ENCODE measurements around the gene C13orf46. TPM values are rescaled to one million over a fixed set of nuclear protein-coding genes. Genes with fewer than 3 reads are reported as not detected.

C13orf46 gene
- total RNA-seq, 3 donors from 2014 or later: 1.1 to 1.5 (median 1.4) TPM

DNA sequence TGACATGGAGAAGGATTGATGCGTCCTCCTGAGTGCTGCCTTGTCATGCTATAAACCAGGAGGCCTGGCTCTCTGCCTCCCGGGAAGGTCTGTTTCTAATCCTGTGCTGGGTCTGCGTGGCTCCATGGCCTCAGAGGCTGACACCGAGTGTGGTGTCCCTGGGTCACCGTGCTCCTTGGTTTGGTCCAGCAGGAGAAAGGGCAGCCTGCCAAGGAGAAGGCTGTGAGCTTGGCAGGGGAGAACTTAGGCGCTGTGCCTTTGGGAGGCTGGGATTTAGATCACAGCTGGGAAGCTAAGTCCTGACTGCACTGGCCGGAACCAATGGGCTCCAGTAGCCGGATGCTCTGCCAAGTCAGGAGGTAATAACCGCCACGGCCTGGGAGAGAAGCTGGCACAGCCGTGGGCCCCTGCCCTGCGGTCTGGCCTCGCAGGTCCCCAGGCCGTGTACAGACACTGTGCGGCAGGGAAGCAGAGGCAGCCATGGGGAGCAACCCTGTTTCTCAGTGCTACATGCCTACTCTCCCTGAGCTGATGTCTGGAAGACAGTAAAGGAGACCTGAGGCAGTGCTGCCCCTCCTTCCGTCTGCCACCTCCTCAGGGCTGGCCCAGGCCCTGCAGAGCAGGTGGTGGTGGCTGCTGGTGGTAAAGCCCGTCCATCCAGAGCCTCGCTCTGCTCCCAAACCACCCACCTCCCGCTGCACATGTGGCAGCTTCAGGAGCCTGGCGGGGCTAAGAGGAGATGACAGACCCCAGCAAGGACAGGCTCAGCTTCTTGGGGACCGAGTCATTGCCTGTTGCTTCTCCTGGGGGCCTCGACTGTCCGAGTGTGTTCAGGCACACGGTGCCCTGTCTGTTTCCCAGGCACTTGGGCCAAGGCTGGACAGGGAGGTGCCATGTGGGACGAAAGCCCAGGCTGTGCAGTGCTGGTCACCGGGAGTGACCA is 44.9 kb downstream of the C13orf46 start:
- H3K9me3 Mint-ChIP-seq: no peaks in the 10 kb centered on the region
- peaks cover 8% of the 10 kb centered on the region for H3K27me3 Mint-ChIP-seq (ENCODE audit: low read depth)
- H3K36me3 Mint-ChIP-seq (ENCODE audit: insufficient read depth): no peaks in the 10 kb centered on the region
- H3K4me1 Mint-ChIP-seq (ENCODE audit: low read depth): peaks cover 15% of the 10 kb centered on the region
- ATAC-seq (no peak), DNase-seq (no peak)
- no peak overlapping the region for H3K4me3 Mint-ChIP-seq

DNA sequence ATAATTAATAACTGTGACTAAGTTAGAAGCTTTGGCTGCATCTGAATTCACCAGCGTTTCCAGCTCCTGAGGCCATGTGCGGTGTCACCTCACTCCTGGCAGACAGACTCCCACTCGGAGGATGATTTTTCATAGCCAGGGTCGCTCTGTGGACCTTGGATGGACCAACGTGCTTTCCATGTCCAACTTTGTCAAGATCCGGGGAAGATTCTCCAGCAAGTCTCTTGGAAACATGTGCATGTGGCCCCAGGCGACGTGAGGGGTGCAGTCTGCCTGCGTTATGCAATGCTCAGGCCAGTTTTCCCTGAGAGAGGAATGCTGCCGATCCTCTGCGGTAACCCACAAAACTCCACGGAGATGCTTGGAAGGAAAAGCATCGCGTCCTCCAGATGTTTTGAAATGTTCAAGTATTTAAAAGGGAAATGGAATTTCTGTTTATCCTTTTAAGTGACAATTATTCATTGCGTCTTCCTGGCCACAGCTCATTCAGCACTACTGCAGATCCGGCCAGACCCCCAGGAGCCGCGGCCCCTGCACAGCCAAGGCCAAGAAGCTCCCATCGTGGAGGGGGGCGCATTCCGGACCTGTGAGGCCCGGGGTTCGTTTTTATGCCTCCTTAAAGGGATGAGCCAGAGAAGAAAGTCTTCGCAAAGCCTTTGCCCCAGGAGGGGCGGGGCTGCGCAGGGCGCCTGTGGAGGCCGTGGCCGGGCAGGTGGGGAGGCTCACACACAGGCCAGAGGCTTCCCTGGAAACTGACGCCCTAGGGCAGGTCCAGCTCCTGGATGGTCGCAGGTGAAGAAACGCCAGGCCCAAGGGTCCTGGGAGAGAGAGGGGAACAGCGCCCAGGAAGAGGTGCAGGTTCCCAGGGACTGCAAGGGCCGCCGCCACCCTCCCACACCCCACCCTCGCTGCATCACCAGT is 46.0 kb downstream of the C13orf46 start:
- peaks cover 15% of the 10 kb centered on the region for H3K4me1 Mint-ChIP-seq (ENCODE audit: low read depth)
- H3K9me3 Mint-ChIP-seq: no peaks in the 10 kb centered on the region
- ATAC-seq: no peak
- H3K36me3 Mint-ChIP-seq (ENCODE audit: insufficient read depth): no peaks in the 10 kb centered on the region
- no peak for DNase-seq
- H3K4me3 Mint-ChIP-seq: no peak overlapping the region
- H3K27me3 Mint-ChIP-seq (ENCODE audit: low read depth): peaks cover 10% of the 10 kb centered on the region

DNA sequence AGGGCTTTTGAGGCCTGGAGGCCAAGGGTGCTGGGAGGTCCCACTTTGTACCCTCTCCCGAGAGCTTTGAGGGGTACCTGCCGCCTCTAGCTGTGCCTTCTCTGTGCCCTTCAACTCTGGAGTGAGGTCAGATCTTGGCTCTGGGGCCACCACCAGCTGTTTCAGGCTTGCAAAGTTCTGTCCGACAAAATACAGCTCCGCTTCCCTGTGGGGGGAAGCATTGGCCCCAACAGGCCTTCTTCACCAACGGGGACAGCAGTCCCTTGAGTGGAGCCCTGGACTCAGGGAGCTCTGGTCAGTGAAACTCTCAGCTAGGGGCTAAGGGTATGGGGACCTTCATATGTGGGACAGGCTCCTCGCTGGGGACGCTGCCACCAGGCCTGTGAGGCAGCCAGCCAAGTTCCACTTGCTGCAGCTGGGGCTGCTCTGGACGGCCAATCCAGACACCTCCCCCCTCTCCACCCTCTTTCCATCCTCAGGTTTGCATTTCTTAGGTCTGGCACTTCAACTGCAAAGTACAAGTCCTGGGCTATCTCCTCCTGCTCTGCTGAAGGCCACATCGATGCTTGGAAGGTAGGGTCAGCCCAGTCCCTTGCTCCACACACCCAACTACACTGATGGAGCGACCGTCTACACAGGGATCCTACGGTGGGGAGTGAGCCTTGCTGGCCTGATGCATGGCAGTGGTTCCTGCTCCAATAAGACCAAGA is 46.8 kb downstream of the C13orf46 start:
- DNase-seq: no peak
- ATAC-seq: no peak
- Mint-ChIP-seq H3K9me3 (peaks cover 2% of the 10 kb centered on the region), H3K27me3 (ENCODE audit: low read depth) (peaks cover 13% of the 10 kb centered on the region), H3K4me3 (no peak overlapping the region), H3K4me1 (ENCODE audit: low read depth) (peaks cover 13% of the 10 kb centered on the region), H3K36me3 (ENCODE audit: insufficient read depth) (no peaks in the 10 kb centered on the region)

DNA sequence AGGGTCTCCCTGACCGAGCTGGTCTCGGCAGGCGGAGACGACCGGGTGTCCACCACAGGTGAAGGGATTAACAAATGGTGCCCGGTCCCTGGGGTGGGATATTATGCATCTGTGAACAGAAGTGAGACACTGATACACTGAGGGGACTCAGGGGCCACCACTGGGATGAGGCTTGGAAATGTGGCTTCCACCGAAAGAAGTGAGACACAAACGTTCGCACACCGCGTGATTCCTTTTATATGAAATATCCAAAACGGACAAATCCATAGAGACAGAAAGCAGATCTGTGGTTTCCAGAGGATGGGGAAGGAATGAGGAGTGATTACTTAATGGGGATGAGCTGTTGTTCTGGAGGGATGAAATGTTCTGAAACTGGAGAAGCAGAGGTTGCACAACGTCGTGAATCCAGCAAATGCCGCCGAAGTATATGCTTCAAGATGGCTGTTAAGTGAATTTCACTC is 47.5 kb downstream of the C13orf46 start:
- H3K27me3 Mint-ChIP-seq (ENCODE audit: low read depth): peaks cover 16% of the 10 kb centered on the region
- no peak overlapping the region for H3K4me3 Mint-ChIP-seq
- H3K9me3 Mint-ChIP-seq: peaks cover 10% of the 10 kb centered on the region
- ATAC-seq: no peak
- peaks cover 5% of the 10 kb centered on the region for H3K36me3 Mint-ChIP-seq (ENCODE audit: insufficient read depth)
- no peak for DNase-seq
- peaks cover 6% of the 10 kb centered on the region for H3K4me1 Mint-ChIP-seq (ENCODE audit: low read depth)

DNA sequence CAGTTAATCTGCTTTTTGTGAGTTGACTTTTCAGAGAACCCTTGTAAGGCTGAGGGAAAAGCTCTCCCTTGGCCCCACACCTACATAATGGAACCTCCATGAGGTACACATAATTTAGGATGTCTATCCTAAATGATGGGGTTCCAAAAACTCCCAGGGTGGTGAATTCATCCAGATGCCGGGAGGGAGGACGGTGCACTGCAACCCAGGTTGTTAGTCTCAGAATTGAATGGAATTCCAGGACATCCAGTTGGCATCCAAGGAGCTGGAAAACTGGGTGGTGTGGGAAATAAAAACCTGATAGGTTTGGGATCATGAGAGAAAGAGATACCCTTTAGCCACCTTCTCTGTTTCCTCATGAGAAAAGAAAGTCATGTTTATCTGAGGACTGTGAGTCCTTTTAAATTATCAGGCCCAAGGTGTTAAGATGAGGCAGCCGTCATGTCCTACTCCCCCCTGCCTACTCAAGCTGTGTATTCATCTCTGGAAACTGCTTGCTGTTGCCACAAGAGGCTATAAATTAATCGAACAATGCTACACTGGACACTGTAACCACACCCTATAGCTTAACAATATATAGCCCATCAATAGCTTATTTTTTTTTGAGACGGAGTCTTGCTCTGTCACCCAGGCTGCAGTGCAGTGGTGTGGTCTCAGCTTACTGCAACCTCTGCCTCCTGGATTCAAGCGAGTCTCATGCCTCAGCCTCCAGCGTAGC is 49.5 kb downstream of the C13orf46 start:
- H3K36me3 Mint-ChIP-seq (ENCODE audit: insufficient read depth): peaks cover 5% of the 10 kb centered on the region
- no peaks in the 10 kb centered on the region for H3K4me1 Mint-ChIP-seq (ENCODE audit: low read depth)
- ATAC-seq: no peak
- no peak overlapping the region for H3K4me3 Mint-ChIP-seq
- no peak for DNase-seq
- H3K9me3 Mint-ChIP-seq: peaks cover 12% of the 10 kb centered on the region
- H3K27me3 Mint-ChIP-seq (ENCODE audit: low read depth): peaks cover 15% of the 10 kb centered on the region

DNA sequence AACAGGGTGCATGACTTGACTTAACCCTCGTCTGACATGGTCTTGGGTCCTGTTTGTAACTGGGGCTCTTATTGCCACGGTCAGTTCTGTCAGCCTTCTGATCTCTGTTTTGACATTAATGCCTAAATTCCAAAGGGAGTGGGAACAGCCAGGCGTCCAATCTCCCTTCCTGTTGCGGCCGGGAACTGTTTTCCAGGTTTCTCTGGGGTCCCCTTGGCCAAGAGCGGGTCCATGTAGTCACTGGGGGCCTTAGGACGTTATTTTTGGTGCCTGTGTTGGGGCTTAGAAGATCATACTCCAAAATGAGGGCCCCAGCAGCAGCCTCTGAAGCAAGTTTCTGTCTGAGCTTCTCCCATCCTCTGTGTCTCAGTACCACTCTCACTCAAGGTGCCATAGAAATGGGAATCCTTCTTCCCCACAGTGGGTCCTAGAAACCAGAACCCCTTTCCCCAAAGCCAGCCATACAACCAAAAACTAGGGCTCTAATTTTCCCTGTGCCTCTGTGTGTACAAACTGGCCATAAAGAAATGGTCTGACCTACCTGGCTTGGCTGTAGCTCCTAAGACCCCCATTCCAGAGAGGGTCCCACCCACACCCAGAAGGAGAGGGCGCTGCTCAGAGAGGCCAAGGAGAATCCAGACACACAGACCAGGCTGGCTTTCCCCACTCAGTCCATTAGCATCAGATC is 50.4 kb downstream of the C13orf46 start:
- Mint-ChIP-seq H3K4me3 (no peak overlapping the region), H3K27me3 (ENCODE audit: low read depth) (peaks cover 13% of the 10 kb centered on the region), H3K4me1 (ENCODE audit: low read depth) (no peaks in the 10 kb centered on the region), H3K36me3 (ENCODE audit: insufficient read depth) (peaks cover 5% of the 10 kb centered on the region), H3K9me3 (peaks cover 12% of the 10 kb centered on the region)
- DNase-seq (no peak), ATAC-seq (no peak)

DNA sequence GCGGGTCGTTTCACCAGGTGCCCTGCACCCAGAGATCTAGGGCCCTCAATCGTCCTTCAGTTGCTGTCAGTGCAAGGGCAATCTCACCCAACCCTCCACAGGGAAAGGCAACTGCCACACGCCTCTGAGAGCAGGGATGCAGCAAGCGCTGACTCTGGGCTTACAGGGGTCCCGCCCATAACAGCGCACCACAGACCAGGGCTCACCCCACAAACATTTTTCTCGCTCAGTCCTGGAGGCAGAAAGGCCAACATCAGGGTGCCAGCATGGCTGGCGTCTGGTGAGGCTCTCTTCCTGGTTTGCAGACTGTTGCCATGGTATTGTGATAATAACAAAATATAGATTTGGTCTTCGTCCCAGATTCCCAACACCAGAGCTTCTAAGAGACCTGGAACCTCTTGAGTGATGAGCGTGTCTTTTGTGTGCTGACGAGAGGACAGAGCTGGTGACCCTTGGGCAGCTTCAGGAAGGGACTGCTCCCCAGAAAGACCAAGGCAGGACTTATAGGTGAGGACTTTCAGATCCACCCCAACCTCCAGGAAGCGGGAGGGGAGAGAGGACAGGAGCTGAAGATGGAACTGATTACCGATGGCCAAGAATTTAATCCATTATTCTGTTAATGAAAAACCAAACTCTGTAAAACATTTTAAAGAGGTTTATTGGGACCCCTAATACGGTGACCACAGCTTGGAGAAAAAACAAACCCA is 51.3 kb downstream of the C13orf46 start:
- DNase-seq (no peak), ATAC-seq (no peak)
- H3K9me3 Mint-ChIP-seq: peaks cover 12% of the 10 kb centered on the region
- no peak overlapping the region for H3K4me3 Mint-ChIP-seq
- H3K27me3 Mint-ChIP-seq (ENCODE audit: low read depth): peaks cover 17% of the 10 kb centered on the region
- H3K36me3 Mint-ChIP-seq (ENCODE audit: insufficient read depth): peaks cover 5% of the 10 kb centered on the region
- no peaks in the 10 kb centered on the region for H3K4me1 Mint-ChIP-seq (ENCODE audit: low read depth)

DNA sequence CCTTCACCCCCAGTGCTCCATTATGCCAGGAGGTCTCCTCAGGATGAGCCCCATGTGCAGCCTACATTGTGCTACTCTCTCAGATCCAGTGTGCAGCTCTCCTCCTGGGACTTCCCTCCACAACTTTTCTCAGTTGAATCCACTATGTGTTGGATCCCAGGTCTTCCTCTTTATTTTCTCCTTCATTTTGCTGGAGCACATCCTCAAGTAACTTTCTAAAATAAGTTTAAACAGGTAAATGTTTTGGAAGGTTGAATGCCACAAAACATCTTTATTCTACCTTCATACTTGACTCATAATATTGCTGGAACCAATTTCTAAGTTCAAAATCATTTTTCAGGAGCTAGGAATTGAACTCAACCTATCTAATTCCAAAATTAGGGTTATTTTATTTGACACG is 52.1 kb downstream of the C13orf46 start:
- no peak for ATAC-seq

DNA sequence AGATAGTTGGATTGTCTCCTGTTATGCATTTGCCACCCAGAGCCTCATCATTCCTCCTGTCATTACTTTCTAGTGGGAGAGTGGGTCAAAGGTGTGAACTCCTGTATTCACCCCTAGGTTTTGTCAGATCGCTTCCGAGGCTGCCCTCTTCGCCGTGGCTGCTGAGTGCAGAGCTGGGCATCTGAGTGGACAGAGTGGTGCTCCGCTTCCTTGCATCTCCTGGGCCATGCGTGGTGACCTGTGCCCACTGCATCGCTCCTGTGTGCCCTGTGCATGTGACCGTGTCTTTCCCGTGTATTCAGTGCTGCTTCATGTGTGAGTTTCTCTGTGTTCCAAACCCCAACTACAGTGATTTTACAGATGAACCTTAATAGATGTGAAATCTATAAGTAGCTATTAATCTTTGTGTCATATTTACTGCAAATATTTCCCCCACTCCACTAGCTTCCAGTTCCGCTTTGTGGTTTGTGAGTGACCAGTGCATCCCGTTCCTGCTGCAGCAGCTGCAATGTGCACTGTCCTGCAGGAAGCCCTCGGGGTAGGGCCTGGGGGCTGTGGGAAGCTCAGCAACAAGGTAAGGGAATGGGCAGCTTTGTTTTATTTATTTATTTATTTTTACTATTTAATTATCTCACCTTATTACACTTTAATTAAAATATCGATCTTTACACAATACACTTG is 53.1 kb downstream of the C13orf46 start:
- no peak for ATAC-seq
- no peak for DNase-seq
- Mint-ChIP-seq H3K4me1 (ENCODE audit: low read depth) (no peaks in the 10 kb centered on the region), H3K27me3 (ENCODE audit: low read depth) (peaks cover 26% of the 10 kb centered on the region), H3K4me3 (no peak overlapping the region), H3K36me3 (ENCODE audit: insufficient read depth) (peaks cover 5% of the 10 kb centered on the region), H3K9me3 (peaks cover 12% of the 10 kb centered on the region)

More for the DNA sequence above, 52.1 kb downstream of the C13orf46 start:
- peaks cover 5% of the 10 kb centered on the region for H3K36me3 Mint-ChIP-seq (ENCODE audit: insufficient read depth)
- no peak for DNase-seq
- no peak overlapping the region for H3K4me3 Mint-ChIP-seq
- H3K9me3 Mint-ChIP-seq: peaks cover 12% of the 10 kb centered on the region
- H3K4me1 Mint-ChIP-seq (ENCODE audit: low read depth): no peaks in the 10 kb centered on the region
- peaks cover 17% of the 10 kb centered on the region for H3K27me3 Mint-ChIP-seq (ENCODE audit: low read depth)

DNA sequence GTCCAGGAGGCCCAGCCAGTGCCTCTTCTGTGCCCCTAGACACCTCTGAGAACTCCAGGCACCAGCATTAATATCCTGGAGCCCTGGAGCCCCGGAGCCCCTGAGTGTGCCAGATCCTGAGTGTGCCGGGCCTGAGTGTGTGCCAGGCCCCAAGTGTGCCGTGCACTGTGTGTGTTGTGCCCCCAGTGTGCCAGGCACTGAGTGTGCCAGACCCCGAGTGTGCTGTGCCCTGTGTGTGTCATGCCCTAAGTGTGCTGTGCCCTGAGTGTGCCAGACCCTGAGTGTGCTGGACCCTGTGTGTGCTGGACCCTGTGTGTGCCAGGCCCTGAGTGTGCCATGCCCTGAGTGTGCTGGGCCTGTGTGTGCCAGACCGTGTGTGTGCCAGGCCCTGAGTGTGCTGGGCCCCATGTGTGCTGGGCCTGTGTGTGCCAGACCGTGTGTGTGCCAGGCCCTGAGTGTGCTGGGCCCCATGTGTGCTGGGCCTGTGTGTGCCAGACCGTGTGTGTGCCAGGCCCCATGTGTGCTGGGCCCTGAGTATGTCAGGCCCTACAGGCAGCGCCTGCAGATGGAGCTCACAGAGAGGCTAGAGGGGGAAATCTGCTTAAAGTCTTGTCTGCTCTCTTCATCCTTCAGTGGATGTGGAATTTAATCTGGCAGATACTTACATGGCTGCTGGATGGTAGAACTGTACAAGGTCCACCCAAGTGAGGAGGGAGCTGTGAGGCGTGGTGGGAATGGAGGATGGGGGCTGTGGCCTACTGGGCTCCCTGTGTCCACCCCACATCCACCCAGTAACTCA is 53.9 kb downstream of the C13orf46 start:
- Mint-ChIP-seq H3K4me3 (no peak overlapping the region), H3K9me3 (peaks cover 12% of the 10 kb centered on the region), H3K27me3 (ENCODE audit: low read depth) (peaks cover 34% of the 10 kb centered on the region), H3K4me1 (ENCODE audit: low read depth) (no peaks in the 10 kb centered on the region), H3K36me3 (ENCODE audit: insufficient read depth) (peaks cover 5% of the 10 kb centered on the region)
- DNase-seq (no peak), ATAC-seq (no peak)

DNA sequence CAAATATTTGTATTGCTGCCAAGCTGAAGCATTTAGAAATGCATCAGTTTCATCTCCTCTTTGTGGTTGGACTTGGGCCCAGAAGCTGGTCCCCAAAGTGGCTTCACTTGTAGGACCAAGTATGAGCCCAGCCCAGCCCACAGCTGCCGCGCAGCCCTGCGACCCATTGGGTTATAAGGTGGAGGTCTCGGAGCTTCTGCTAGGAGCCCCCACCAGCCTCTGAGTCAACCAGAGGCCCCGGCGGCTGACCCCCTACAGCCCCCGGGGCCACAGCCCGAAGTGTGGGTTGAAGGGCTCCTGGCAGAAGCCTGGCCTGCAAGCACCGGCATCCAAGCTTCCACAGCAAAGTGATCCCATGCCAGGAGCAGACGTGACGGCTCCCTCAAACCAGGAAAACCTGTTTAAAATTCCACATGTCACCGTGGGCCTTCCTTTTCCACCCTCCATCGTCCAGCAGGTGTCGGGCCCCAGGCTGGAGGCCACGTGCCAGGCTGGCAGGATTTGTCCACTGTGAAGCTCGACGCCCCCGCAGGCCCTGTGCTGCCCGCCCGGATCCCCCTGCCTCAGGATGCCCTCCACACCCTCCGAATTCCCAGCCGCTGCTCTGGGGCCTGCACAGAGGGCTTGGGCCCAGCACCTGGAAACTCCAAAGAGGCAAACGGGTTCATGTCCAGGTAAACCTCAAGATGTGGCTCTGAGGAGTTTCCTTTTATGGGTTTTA is 54.7 kb downstream of the C13orf46 start:
- Mint-ChIP-seq H3K4me1 (ENCODE audit: low read depth) (peaks cover 2% of the 10 kb centered on the region), H3K4me3 (no peak overlapping the region), H3K9me3 (peaks cover 12% of the 10 kb centered on the region), H3K27me3 (ENCODE audit: low read depth) (peaks cover 41% of the 10 kb centered on the region), H3K36me3 (ENCODE audit: insufficient read depth) (peaks cover 5% of the 10 kb centered on the region)
- ATAC-seq (no peak), DNase-seq (no peak)
